RWPE1 (cell line): Measurements from ENCODE around the gene EIF5.
A peak's percentile ranks its signal among the peaks of the same experiment; 100 is the strongest.

ENCODE experiments used
- CTCF ChIA-PET: fragments of 350-600 bp; sonication (Branson Sonifier 250); formaldehyde crosslinking; extraction: SDS; loops from one replicate; lab custom pipeline; 2021; lab: Yijun Ruan, JAX
- POLR2A ChIA-PET: fragments of 400-600 bp; formaldehyde crosslinking; extraction: SDS; loops from one replicate; lab custom pipeline; 2020; ENCODE audit warnings: antibody characterized with exemption; ENCODE audit not compliant: low non-redundant PET; lab: Yijun Ruan, JAX
- DNase-seq: peaks from one replicate; pipeline ENCODE4 v3.0.0; 2012; ENCODE audit warnings: low spot score
- H3K27ac ChIP-seq: fragments of 450-650 bp; 2 replicates; pipeline ENCODE4 v1.5.1; 2017
- TF ChIP-seq, protein P1 (sequence below): fragments of 450-650 bp; conservative IDR thresholded peaks from 2 replicates; pipeline ENCODE4 v1.5.1; 2017; ENCODE audit warnings: low read depth, mild to moderate bottlenecking

The EIF5 gene

DNA sequence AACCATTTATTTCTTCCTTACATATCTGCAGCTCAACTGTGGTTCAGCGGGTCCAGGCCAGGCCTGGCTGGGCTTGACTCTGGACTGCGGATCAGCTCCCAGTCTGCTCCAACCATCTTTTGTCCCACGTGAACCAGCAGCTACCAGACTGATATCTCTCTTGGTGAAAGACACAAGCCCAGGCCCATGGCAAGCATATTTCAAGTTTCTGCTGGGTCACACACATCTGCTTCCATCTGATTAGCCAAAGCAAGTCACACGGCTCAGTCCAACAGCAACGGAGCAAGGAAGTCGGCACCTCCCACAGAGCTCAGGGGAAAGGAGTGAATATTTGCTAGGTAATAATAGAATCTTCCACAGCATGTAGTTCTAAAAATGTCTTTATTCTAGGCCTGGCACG lies 26.5 kb downstream of the EIF5 start:
- ChIA-PET CTCF (interaction anchor here (0.9 kb wide), 1 partner anchor 30 kb away, joined by 3 read pairs; no protein-coding TSS in a partner anchor), POLR2A (no interaction called here)
- peak overlapping the region; percentile 56 for H3K27ac ChIP-seq
- TF ChIP-seq, protein P1, sequence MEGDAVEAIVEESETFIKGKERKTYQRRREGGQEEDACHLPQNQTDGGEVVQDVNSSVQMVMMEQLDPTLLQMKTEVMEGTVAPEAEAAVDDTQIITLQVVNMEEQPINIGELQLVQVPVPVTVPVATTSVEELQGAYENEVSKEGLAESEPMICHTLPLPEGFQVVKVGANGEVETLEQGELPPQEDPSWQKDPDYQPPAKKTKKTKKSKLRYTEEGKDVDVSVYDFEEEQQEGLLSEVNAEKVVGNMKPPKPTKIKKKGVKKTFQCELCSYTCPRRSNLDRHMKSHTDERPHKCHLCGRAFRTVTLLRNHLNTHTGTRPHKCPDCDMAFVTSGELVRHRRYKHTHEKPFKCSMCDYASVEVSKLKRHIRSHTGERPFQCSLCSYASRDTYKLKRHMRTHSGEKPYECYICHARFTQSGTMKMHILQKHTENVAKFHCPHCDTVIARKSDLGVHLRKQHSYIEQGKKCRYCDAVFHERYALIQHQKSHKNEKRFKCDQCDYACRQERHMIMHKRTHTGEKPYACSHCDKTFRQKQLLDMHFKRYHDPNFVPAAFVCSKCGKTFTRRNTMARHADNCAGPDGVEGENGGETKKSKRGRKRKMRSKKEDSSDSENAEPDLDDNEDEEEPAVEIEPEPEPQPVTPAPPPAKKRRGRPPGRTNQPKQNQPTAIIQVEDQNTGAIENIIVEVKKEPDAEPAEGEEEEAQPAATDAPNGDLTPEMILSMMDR, result no peak
- no peak for DNase-seq

DNA sequence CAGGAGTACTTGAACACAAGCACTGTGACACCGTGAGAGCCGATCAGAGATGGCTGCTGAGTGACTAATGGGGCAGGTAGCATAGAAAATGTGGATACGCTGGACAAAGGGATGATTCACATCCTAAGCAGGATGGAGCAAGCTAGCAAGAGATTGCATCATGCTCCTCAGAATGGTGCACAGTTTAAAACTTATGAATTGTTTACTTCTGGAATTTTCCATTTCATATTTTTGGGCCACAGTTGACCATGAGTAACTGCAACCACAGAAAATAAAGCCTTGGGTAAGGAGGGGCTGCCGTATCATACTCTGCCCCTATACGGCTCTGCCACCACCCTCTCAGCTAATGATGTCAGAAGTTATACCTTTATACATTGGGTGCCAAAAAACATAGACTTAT lies 27.8 kb downstream of the EIF5 start:
- TF ChIP-seq, protein P1, result no peak
- H3K27ac ChIP-seq, result peak overlapping the region; percentile 18; the same call in 1 of the 2 replicates
- POLR2A ChIA-PET, result no interaction called here
- DNase-seq, result peak; percentile 89
- CTCF ChIA-PET, result interaction anchor here (1.1 kb wide), 1 partner anchor 29 kb away, joined by 6 read pairs; no protein-coding TSS in a partner anchor

DNA sequence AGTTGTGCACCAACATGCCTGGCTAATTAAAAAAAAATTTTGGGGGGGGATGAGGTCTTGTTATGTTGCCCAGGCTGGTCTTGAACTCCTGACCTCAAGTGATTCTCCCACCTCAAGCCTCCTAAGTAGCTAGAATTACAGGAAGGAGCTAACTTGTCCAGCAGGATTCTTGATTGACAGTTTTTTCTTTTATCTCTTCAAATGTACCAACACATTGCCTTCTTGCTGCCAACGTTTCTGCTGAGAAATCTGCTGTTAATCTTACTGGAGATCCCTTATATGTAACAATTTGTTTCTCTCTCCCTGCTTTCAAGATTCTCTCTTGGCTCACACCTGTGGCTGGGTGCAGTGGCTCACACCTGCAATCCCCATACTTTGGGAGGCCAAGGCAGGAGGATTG lies 28.7 kb downstream of the EIF5 start:
- TF ChIP-seq, protein P1, result no peak
- POLR2A ChIA-PET, result no interaction called here
- DNase-seq, result no peak
- H3K27ac ChIP-seq, result peak overlapping the region; percentile 47; the same call in 1 of the 2 replicates
- CTCF ChIA-PET, result interaction anchor here (1.1 kb wide), 1 partner anchor 28 kb away, joined by 6 read pairs; no protein-coding TSS in a partner anchor

DNA sequence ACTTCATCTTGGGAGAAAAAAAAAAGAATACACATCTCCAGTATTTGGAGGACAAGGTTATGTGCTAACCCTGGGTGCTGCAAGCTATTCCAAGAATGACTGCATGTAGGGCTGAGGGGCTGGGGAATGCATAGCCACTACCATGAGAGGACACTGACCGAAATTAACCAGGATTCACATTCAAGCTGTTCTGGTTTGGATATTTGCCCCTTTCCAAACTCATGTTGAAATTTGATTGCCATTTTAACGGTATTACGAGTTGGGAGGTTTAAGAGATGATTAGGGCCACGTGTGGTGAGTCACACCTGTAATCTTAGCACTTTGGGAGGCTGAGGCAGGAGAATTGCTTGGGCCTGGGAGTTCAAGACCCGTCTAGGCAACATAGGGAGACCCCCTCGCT lies 32.7 kb downstream of the EIF5 start:
- TF ChIP-seq, protein P1, result no peak
- H3K27ac ChIP-seq, result peak overlapping the region; percentile 1; the same call in 1 of the 2 replicates
- ChIA-PET CTCF (no interaction called here), POLR2A (no interaction called here)
- no peak for DNase-seq

DNA sequence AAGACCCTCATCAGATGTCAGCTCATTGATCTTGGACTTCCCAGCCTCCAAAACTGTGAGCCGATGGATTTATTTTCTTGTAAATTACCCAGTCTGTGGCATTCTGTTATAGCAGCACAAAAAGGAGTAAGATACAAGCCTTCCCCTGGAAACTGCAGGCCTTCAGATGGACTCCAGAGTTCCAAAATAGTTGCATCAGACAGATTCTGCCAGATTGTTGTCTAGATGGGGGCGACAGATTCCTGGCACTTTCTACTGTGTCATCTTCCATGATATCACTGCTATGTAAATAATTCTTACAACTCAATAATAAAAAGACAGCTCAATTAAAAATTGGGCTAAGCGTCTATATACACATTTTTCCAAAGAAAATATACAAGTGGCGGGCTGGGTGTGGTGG lies 34.0 kb downstream of the EIF5 start:
- ChIA-PET POLR2A (no interaction called here), CTCF (interaction anchor here (0.6 to 0.7 kb wide), 2 partner anchors 13 to 238 kb away, joined by 3 read pairs; no protein-coding TSS in a partner anchor)
- DNase-seq, result no peak
- TF ChIP-seq, protein P1, result no peak
- no peak overlapping the region for H3K27ac ChIP-seq

DNA sequence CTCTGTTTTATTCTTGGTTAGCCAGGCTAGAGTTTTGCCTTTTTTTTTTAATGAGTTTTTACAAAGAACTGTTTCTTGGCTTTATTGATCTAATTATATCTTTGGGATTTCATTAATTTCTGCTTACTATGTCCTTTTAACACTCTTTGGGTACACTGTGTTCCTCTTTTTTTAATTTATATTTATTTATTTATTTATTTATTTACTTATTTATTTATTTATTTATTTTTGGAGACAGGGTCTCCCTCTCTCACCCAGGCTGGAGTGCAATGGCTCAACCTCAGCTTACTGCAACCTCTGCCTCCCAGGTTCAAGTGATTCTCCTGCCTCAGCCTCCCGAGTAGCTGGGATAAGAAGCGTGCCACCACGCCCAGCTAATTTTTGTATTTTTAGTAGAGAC lies 36.0 kb downstream of the EIF5 start:
- ChIA-PET CTCF (interaction anchor here (0.6 kb wide), 1 partner anchor 117 kb away, joined by 3 read pairs; no protein-coding TSS in a partner anchor), POLR2A (no interaction called here)
- TF ChIP-seq, protein P1, result no peak

More for the DNA sequence above, 36.0 kb downstream of the EIF5 start:
- no peak overlapping the region for H3K27ac ChIP-seq
- no peak for DNase-seq
